T-cell (primary cell): ENCODE results near the gene ZBTB3. TPM values are rescaled to one million over a fixed set of nuclear protein-coding genes. Genes with fewer than 3 reads are reported as not detected.
"Not testable (repeated sequence)": the region's sequence is repeated elsewhere in the genome, so short reads cannot be mapped to it uniquely, and the experiment has no call there.

ENCODE experiments used
- ATAC-seq, 4 experiments: fragments of 200-7000 bp in 3 of 4; fragments of 150-1000 bp in 1 of 4; cut with Tn5 transposase; replicated peaks in 1 of 4; 1 replicate in 3 of 4; 2 replicates in 1 of 4; pipeline ENCODE4 v1.10.0; 2021; ENCODE audit warnings: moderate library complexity in 3 of 4, mild to moderate bottlenecking in 2 of 4, moderate number of reproducible peaks in 1 of 4
- CTCF ChIA-PET, 2 donors: fragments of 300-600 bp; sonication (Branson Sonifier 250); formaldehyde crosslinking; loops; one replicate each; lab custom pipeline; 2022; ENCODE audit warnings: antibody characterized with exemption in 2 of 2; lab: Charles Lee
- POLR2A ChIA-PET, 2 donors: fragments of 300-600 bp; sonication (Branson Sonifier 250); formaldehyde crosslinking; loops; one replicate each; lab custom pipeline; 2022; ENCODE audit warnings: antibody characterized with exemption in 2 of 2; lab: Charles Lee
- DNase-seq, 35 experiments: peaks; one replicate each; pipeline versions ENCODE4 v3.0.0 to v3.0.0-alpha.2; 2013 to 2023
- H3K27ac ChIP-seq: one replicate; pipeline ENCODE4 v1.5.1; 2013; ENCODE audit warnings: low read length
- H3K27me3 ChIP-seq, 2 experiments: replicated peaks in 1 of 2; 1 replicate in 1 of 2; 2 replicates in 1 of 2; pipeline versions ENCODE4 v1.6.1 to v1.7.0; 2013; ENCODE audit warnings: low read length in 1 of 2, mixed read lengths in 1 of 2; ENCODE audit not compliant: control insufficient read depth in 2 of 2, insufficient read depth in 2 of 2; ENCODE audit errors: extremely low read depth in 1 of 2
- H3K36me3 ChIP-seq, 2 donors: 1 replicate in 1 of 2; 2 replicates in 1 of 2; pipeline versions ENCODE4 v1.6.1 to v1.7.0; 2013; ENCODE audit warnings: low read length in 1 of 2; ENCODE audit not compliant: control insufficient read depth in 2 of 2, insufficient read depth in 1 of 2; ENCODE audit errors: extremely low read depth in 1 of 2
- H3K4me1 ChIP-seq, 2 experiments: 1 replicate in 1 of 2; 2 replicates in 1 of 2; pipeline versions ENCODE4 v1.6.1 to v1.7.0; 2013; ENCODE audit warnings: low read length in 2 of 2, mixed read lengths in 1 of 2; ENCODE audit not compliant: insufficient read depth in 2 of 2, control insufficient read depth in 1 of 2; ENCODE audit errors: extremely low read depth in 1 of 2
- H3K4me3 ChIP-seq, 2 donors: 1 replicate in 1 of 2; 2 replicates in 1 of 2; pipeline versions ENCODE4 v1.5.1 to v1.7.0; 2013; ENCODE audit warnings: mild to moderate bottlenecking in 2 of 2, low read length in 1 of 2, moderate library complexity in 1 of 2; ENCODE audit not compliant: control insufficient read depth in 1 of 2; ENCODE audit errors: extremely low read depth in 1 of 2
- H3K9me3 ChIP-seq: 2 replicates; pipeline ENCODE4 v1.7.0; 2013
- H3K27ac Mint-ChIP-seq, 2 donors: one replicate each; pipeline ENCODE4 v1.8.0; 2020 to 2021; ENCODE audit warnings: mild to moderate bottlenecking in 2 of 2, mixed read lengths in 2 of 2
- H3K27me3 Mint-ChIP-seq, 2 donors: one replicate each; pipeline ENCODE4 v1.8.0; 2021 to 2022; ENCODE audit warnings: mixed read lengths in 2 of 2
- H3K36me3 Mint-ChIP-seq: one replicate; pipeline ENCODE4 v1.8.0; 2021; ENCODE audit warnings: mixed read lengths
- H3K4me1 Mint-ChIP-seq, 3 donors: one replicate each; pipeline ENCODE4 v1.8.0; 2020 to 2022; ENCODE audit warnings: mixed read lengths in 3 of 3, mild to moderate bottlenecking in 1 of 3
- H3K4me3 Mint-ChIP-seq, 3 donors: one replicate each; pipeline ENCODE4 v1.8.0; 2020 to 2022; ENCODE audit warnings: mild to moderate bottlenecking in 3 of 3, mixed read lengths in 3 of 3, moderate library complexity in 3 of 3
- H3K9me3 Mint-ChIP-seq, 3 donors: one replicate each; pipeline ENCODE4 v1.8.0; 2020 to 2022; ENCODE audit warnings: mixed read lengths in 3 of 3
- WGBS: methylation state at CpG from one replicate; pipeline ENCODE4 v1.1.5; 2013; ENCODE audit warnings: missing lambda C conversion rate; ENCODE audit not compliant: insufficient coverage; 5-methylcytosine and 5-hydroxymethylcytosine counted together
- total RNA-seq, 35 experiments: library from RNA in 6 of 35; stranded (reverse) in 6 of 35; fragments of 120-200 nt in 1 of 35; gene quantifications; one replicate each; pipeline versions ENCODE4 v1.2.1 to v1.2.4 and lab custom pipeline; 2013 to 2026

The ZBTB3 gene
- total RNA-seq, 5 donors from 2014 or later (not counting 1 experiment from before 2014, with no cell fraction given): 5.9 to 24.6 (median 22.9) TPM

DNA sequence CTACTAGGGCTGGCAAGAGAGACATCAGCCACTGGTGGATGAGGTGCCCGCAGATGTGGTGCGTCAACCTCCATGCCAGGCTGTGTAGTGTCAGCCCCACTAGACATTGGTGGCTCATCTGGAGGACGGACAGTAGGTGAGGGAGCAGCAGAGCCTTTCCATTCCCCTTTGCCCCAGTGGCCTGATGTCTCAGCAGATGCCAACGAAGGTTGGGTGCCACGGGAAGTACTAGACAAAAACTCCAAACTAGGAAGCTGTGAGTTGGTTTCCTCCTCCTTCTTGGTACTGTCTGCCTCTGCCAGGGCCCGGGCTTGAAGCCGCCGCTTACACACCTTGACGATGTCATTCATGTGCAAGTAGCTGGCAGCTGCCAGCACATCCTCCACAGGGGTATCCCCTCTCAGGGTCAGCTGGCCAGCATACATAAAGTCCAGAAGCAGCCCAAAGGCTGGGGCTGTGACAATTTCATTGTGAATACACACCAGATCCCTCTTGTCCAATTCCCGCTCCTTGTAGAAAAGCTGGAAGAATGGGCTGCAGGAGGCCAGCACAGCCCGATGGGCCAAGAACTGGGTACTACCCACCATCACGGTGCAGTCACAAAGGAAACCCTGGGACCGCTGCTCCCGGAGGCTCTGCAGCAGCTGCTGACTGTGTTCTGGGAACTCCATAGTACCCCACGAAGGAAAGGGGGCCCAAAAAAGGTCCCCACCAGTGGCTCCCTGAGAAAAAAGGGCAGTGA lies 795 bp downstream of the ZBTB3 start:
- Histone ChIP-seq H3K27me3 (no peaks in the 10 kb centered on the region), H3K4me3 (peak overlapping the region; percentile 81 to 88), H3K9me3 (no peaks in the 10 kb centered on the region), H3K36me3 (peaks cover 9 to 31% of the 10 kb centered on the region in 2 donors), H3K27ac (peak overlapping the region; percentile 62), H3K4me1 (peaks cover 4 to 37% of the 10 kb centered on the region in 2 experiments)
- 65% methylated on average over 7 of the region's 15 CpGs for WGBS
- Mint-ChIP-seq H3K4me3 (peak overlapping the region; percentile 83 to 97 (median 91)), H3K27me3 (no peaks in the 10 kb centered on the region), H3K9me3 (no peaks in the 10 kb centered on the region), H3K4me1 (peaks cover 19 to 33% (median 31%) of the 10 kb centered on the region in 3 donors), H3K27ac (peak overlapping the region; percentile 96 to 99), H3K36me3 (peaks cover 12% of the 10 kb centered on the region)
- ChIA-PET POLR2A (interaction anchor here (0.5 to 2.0 kb wide), 19 partner anchors 9 to 179 kb away, joined by 3 to 20 read pairs (median 6); partner anchors contain the start of genes C11orf98 (in 1 of the 2), CSKMT (in 1 of the 2), EEF1G (in 1 of the 2) and HNRNPUL2 (in 1 of the 2)), CTCF (interaction anchor here (0.5 to 2.1 kb wide), 25 partner anchors 9 to 359 kb away, joined by 3 to 32 read pairs (median 4); partner anchors contain the start of genes C11orf98 (in 1 of the 2), CSKMT (in 1 of the 2), HNRNPUL2 (in 1 of the 2) and SLC3A2 (in 1 of the 2))
- DNase-seq (peak in 1 of 35 experiments; percentile 6), ATAC-seq (no peak)

DNA sequence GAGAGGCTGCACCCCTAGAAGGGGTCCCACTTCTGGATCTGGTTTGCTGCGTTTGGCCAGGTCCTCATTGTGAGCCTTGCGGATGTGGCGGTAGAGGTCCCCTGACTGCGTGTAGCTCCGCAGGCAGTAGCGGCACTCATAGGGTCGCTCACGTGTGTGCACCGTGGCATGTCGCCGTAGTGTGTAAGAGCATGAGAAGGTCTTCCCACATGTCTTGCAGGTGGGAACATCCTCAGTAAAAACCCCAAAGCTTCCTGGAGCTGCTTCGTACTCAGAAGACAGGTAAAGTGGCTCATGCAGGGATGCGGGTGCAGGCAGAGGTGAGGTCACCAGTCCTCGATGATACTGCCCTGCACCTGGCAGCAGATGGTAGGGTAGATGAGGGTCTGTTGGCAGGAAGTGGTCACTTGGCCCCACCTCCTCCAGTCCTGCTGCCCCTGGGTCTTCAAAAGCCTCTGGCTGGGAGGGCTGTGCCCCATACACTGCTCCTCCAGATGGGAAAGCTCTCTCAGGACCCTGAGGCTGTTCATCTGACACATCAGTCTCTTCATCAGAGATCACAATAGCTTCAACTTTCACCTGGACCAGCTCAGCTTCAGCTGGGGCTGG lies 1.7 kb downstream of the ZBTB3 start:
- CTCF ChIA-PET: no interaction called here
- no peaks in the 10 kb centered on the region for H3K9me3 ChIP-seq
- Mint-ChIP-seq H3K9me3 (no peaks in the 10 kb centered on the region), H3K27ac (peak overlapping the region; percentile 96 to 99), H3K36me3 (peaks cover 12% of the 10 kb centered on the region), H3K4me1 (peaks cover 19 to 34% (median 31%) of the 10 kb centered on the region in 3 donors), H3K4me3 (peak overlapping the region in 2 of 3 donors; percentile 55 to 83), H3K27me3 (no peaks in the 10 kb centered on the region)
- no peak overlapping the region for H3K4me3 ChIP-seq
- peaks cover 4 to 37% of the 10 kb centered on the region in 2 experiments for H3K4me1 ChIP-seq
- peak overlapping the region; percentile 62 for H3K27ac ChIP-seq
- 94% methylated on average over 12 of the region's 14 CpGs for WGBS
- no peak for ATAC-seq
- H3K36me3 ChIP-seq: peaks cover 9 to 31% of the 10 kb centered on the region in 2 donors
- no peak for DNase-seq
- POLR2A ChIA-PET: interaction anchor here in 1 of 2 donors (0.6 kb wide), 1 partner anchor 118 kb away, joined by 4 read pairs; no protein-coding TSS in a partner anchor
- no peaks in the 10 kb centered on the region for H3K27me3 ChIP-seq

DNA sequence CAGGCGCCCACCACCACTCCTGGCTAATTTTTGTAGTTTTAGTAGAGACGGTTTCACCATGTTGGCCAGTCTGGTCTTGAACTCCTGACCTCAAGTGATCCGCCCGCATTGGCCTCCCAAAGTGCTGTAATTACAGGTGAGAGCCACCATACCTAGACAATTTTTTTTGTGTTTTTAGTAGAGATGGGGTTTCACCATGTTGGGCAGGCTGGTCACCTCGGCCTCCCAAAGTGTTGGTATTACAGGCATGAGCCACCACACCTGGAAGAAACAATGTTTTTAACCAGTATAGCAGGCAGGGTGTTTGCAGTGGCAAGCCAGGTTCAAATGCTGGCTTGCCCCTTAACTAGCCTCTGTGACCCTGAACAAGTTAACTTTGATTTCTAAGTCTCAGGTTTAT lies 4.0 kb downstream of the ZBTB3 start:
- DNase-seq, H3K27me3 ChIP-seq, H3K4me3 ChIP-seq, H3K9me3 Mint-ChIP-seq, H3K27me3 Mint-ChIP-seq, H3K27ac ChIP-seq, H3K4me3 Mint-ChIP-seq, ATAC-seq, POLR2A ChIA-PET, H3K9me3 ChIP-seq: not testable (repeated sequence)
- Mint-ChIP-seq H3K36me3 (peaks cover 12% of the 10 kb centered on the region), H3K27ac (peak overlapping the region in 1 of 2 donors; percentile 58), H3K4me1 (peaks cover 19 to 34% (median 31%) of the 10 kb centered on the region in 3 donors)
- Histone ChIP-seq H3K4me1 (peaks cover 4 to 37% of the 10 kb centered on the region in 2 experiments), H3K36me3 (peaks cover 9 to 31% of the 10 kb centered on the region in 2 donors)
- WGBS: 100% methylated on average over 1 of the region's 5 CpGs
- CTCF ChIA-PET: interaction anchor here in 1 of 2 donors (1.0 kb wide), 1 partner anchor 22 kb away, joined by 3 read pairs; the partner anchor contains the start of gene HNRNPUL2

DNA sequence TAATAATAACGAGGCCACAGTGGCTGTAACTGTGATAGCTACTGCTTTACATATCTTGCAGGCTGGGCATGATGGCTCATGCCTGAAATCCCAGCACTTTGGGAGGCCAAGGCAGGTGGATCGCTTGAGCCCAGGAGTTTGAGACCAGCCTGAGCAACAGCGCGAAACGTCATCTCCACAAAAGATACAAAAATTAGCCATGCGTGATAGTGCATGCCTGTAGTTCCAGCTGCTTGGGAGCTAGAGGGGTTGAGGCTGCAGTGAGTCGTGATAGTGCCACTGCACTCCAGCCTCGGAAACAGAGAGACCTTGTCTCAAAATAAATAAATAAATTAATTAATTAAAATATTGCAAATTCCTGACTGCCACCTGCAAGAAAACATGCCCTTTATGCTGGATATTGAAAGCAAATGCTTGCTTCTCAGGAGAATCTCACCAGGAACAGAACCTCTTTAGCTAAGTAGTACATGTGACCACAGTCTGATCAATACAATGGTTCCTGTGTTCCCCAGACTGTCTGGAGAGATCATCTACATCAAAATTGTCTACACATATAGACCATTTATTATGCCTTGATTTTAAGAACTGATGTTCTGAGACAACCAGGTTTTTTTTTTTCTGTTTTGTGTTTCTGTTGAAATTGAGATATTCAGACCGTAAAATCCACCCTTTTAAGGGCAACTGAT lies 6.3 kb downstream of the ZBTB3 start:
- Histone ChIP-seq H3K4me3 (no peak overlapping the region), H3K9me3 (no peaks in the 10 kb centered on the region), H3K27me3 (no peaks in the 10 kb centered on the region), H3K27ac (no peak overlapping the region), H3K4me1 (peaks cover 0 to 19% of the 10 kb centered on the region in 2 experiments), H3K36me3 (peaks cover 9 to 24% of the 10 kb centered on the region in 2 donors)
- H3K36me3 Mint-ChIP-seq: peaks cover 12% of the 10 kb centered on the region
- H3K9me3 Mint-ChIP-seq: no peaks in the 10 kb centered on the region
- no peak overlapping the region for H3K27ac Mint-ChIP-seq
- ATAC-seq (no peak), DNase-seq (no peak)
- ChIA-PET CTCF (interaction anchor here in 1 of 2 donors (0.7 to 1.0 kb wide), 3 partner anchors 137 to 1351 kb away, joined by 3 read pairs; no protein-coding TSS in a partner anchor), POLR2A (interaction anchor here in 1 of 2 donors (0.6 kb wide), 1 partner anchor 71 kb away, joined by 14 read pairs; no protein-coding TSS in a partner anchor)
- no peaks in the 10 kb centered on the region for H3K27me3 Mint-ChIP-seq
- peaks cover 9 to 21% (median 16%) of the 10 kb centered on the region in 3 donors for H3K4me1 Mint-ChIP-seq
- WGBS: 93% methylated on average over 2 of the region's 9 CpGs
- no peak overlapping the region for H3K4me3 Mint-ChIP-seq

DNA sequence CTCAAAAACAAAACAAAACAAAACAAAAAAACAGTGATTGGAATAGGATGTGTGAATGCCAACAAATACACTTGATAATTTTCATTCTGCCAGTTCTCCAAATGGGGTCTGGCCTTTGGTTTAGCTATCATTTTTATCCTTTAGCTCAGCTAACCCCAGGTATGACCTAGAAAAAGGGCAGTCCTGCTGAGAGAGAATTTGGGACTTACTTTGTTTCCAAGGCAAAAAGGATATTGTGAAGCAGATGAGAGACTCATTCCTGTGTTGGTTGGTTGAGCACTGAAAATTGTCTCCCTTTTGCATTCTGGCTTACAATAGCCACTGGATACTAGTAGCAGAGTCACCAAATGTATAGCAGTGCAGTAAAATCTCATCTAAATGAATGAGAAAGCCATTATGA lies 16.8 kb downstream of the ZBTB3 start:
- Histone ChIP-seq H3K4me1 (peaks cover 0 to 3% of the 10 kb centered on the region in 2 experiments), H3K27ac (no peak overlapping the region), H3K4me3 (no peak overlapping the region), H3K9me3 (no peaks in the 10 kb centered on the region), H3K27me3 (no peaks in the 10 kb centered on the region), H3K36me3 (peaks cover 0 to 59% of the 10 kb centered on the region in 2 donors)
- no peaks in the 10 kb centered on the region for H3K27me3 Mint-ChIP-seq
- no peak overlapping the region for H3K4me3 Mint-ChIP-seq
- no peak overlapping the region for H3K27ac Mint-ChIP-seq
- POLR2A ChIA-PET: interaction anchor here in 1 of 2 donors (0.6 to 0.7 kb wide), 2 partner anchors 24 to 107 kb away, joined by 3 to 4 read pairs; no protein-coding TSS in a partner anchor
- CTCF ChIA-PET: interaction anchor here in 1 of 2 donors (0.7 kb wide), 1 partner anchor 125 kb away, joined by 3 read pairs; no protein-coding TSS in a partner anchor
- peaks cover 5 to 7% (median 7%) of the 10 kb centered on the region in 3 donors for H3K4me1 Mint-ChIP-seq
- H3K9me3 Mint-ChIP-seq: no peaks in the 10 kb centered on the region
- H3K36me3 Mint-ChIP-seq: peaks cover 22% of the 10 kb centered on the region
- ATAC-seq (no peak), DNase-seq (no peak)
